SK-N-DZ (cell line): ENCODE results near the gene TMC3.

ENCODE experiments used
- DNase-seq: peaks from one replicate; pipeline ENCODE4 v3.0.0-alpha.2; 2015; ENCODE audit warnings: low spot score

TMC3 gene

DNA sequence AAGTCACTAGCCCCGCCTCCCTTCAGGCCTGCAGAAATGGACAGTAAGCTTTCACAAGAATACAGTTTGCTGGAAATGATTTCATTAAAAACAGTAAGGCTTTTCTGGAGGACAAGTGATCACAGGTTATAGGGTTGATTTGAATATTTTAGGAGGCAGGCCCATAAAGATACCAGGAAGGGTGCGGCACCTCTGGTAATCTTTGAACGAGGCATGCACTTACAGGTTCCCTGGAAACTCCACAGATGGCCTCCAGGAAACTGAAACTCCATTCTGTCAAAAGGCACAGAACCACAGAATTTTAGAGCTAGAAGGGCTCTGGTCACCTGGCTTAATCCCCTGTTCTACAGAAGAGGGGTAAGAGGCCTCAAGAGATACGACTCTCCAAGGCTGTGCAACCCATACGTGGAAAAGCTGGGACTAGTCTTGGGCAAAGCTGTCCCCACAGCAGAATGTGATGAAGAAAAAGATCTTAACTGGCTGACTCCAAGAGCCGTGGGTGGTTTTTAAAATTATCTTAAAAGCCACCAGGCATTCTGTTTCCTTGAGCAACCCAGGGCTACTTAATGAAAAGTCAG, 51.2 kb downstream of the TMC3 start:
- no peak for DNase-seq

DNA sequence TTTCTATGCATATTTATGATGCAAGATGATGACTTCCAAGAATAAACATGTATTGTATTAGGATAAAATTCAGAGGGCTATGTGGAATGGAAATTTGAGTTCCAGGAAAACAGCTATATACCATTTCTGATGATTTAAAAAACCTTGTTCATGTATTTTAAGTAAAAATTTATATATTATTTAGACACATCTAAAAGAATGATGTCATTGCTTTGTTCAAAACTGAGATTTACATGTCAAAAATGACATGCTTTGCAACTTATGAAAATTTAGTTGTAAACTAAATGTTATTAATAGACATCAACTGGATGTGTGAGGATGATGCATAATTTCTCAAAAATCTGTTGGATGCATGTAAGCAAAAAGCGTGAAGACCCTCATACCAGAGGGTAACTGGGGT, 52.3 kb downstream of the TMC3 start:
- no peak for DNase-seq

DNA sequence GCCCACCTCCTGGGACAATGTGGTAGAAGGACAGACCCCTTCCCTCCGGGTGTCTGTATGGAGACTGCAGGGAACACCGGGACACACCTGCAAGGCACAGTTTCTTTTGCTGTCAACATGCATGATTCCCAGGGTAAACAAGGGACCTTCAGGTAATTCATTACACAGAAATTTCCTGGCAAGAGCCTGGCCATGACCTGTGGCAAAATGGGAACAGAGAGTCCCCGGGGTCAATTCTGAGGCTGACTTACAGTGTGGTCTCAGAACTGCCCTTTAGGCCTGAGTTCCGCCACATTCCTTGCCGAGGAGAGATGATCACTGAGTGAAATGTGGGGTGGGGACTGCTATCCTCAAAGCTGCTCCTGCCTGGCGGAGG, 56.4 kb downstream of the TMC3 start:
- DNase-seq, result no peak

DNA sequence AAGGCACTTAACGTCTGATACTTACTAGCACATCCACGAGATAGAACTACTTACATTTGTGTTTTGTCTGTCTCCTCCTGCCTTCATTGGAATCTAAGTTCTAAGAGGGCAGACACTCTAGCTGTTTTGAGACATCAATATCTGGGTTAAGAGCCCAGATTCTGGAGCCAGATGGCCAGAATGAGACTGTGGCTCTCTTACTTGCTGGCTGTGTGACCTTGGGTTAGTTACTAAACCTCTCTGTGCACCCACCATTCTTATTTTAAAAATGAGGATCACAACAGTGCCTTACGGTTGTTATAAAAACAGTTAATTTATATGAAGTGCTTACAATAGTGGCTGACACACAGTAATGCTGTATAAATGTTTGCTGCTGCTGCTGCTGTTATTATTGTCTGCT, 57.7 kb downstream of the TMC3 start:
- DNase-seq, result no peak

DNA sequence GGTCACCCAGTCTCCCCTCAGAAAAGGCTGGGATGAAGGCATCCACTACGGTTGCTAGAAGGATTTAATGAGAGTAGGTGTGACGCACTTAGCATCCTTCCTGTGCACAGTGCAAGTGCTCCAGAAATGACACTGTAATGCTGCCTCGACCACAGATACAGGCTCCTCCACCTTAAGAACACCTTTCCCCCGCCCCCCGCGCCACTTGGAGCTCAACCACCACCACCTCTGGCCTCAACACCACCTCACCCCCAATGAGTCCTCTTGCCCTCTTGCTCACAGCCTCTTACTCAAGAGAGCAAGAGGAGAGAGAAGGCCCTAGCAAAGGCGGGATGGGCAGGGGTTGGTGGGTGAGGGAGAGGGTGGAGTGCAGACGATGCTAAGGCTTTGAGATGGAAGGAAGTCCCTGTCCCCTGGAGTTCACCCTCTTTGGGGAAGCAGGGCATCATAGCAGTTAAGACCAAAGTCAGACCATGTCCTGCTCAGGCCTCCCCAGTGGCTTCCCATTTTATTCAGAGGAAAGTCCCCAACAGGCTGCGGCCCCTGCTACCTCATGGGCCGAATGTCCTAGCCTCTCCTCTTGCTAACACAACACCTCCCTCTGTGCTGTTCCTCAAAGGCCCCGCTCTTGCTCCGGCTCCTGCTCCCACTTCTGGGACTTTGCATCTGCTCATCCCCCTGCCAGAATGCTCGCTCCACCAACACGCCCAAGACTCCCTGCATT, 58.4 kb downstream of the TMC3 start:
- DNase-seq, result no peak

DNA sequence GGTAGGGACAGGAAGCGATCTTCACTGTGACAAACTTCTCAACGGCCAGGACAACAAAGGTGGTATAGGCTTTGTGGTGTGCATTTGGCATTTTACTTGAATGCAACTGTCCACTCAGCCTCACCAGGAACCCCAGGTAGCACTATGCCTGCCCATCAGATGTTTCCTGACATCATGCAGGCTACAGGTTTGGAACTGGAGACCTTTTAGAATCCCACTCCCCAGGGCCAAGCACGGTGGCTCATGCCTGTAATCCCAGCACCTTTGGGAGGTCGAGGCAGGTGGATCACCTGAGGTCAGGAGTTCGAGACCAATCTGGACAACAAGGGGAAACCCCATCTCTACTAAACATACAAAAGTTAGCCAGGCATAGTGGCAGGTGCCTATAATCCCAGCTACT, 59.6 kb downstream of the TMC3 start:
- no peak for DNase-seq

DNA sequence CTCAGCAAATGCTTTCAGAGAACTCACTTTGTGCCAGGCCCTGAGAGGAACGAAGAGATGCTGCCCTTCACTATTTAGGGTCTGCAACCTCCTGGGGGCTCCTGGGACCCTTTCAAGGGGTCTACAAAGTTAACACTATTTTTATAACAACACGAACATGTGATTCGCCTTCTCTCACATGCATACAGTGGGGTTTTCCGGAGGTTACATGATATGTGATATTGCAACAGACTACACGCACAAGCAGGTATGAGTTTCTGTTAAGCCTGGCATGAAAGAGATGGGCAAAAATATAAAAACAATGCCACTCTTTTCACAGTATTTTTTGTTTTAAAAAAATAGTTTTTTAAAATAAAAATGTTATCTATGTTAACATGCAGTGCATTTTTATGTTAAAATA, 60.3 kb downstream of the TMC3 start:
- DNase-seq, result no peak

DNA sequence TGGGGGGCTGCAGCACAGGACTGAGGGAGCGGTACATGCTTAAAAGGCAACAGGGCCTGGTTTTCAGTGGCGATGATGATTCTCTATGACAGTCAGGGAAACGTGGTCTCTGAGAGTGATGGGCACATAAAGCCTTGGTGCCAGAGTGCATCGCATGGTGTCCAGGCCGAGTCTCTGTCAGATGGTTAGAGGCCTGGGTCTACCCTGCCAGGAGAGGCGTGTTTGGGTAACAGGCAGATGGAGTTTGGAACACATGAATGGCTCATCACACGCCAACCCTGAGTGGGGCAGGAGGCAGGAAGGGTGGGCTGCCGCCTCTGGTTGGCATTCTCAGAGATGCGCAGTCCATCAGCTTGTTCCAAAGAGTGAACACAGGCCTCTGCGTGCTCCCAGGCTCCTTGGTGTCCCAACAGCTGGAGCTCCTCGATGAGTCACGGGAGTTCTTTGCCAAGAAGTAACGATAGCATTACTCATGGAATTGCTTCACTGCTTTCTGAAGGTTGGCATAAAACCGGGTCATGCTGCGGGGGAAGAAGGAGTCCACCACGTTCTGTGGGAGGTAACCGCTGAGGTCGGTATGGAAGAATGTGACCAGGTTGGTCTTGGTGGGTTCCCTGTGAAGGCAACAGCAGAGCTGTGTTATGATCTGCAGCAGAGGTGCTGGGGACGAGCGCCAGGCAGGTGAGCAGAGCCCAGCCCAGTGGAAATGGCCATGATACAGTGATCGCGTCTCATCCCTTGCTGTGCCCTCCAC, 61.0 kb downstream of the TMC3 start:
- no peak for DNase-seq

DNA sequence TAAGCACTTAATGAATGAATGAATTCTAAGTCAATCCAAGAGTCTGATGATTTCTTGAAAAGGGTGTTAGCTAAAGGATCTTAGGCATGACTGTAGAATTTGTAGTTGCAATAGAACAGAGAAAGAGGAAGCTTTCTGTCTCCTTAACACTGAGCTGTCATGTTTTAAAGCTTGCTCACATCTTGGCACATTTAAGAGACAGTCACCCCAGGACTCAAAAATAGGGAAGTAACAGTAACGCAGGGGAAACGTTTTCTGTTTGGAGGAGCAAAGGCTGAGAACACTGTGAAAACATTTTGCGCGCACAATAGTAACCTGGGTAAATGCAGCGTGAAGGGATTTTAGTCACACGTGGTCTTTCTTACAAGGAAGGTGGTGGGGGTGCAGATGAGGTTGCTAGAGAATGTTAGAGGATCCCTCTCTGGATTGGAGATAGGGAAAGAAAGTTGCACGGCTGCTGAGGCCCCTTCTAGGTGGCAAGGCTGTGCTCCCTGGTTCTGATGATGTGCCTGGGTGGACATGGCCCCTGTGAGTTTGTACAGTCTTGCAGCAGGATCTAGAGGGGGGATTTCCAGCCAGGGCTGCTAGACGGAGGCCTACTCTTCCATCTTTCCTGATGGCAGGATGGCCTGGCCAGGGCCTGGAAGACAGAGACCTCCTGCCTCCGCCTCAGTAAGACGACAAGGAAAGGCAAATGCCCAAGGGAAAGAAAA, 62.1 kb downstream of the TMC3 start:
- no peak for DNase-seq

DNA sequence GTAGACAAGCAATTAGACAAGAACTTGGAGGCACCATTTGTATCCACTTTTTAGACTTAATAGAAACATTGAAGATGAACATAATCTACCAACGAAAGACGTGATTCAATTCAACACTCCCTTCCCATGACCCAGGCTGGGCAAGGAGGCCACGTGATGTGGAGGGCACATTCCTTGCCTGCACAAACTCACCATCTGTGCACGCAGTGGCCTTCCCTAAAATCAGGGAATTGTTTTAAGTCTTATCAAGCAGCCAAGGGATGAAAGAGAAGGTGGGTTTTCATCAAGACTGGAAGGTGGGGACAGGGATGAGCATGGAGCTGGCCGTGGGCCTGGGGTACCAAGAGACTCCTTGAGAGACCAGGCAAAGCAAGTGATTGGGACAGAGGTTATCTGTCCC, 63.5 kb downstream of the TMC3 start:
- DNase-seq, result no peak

DNA sequence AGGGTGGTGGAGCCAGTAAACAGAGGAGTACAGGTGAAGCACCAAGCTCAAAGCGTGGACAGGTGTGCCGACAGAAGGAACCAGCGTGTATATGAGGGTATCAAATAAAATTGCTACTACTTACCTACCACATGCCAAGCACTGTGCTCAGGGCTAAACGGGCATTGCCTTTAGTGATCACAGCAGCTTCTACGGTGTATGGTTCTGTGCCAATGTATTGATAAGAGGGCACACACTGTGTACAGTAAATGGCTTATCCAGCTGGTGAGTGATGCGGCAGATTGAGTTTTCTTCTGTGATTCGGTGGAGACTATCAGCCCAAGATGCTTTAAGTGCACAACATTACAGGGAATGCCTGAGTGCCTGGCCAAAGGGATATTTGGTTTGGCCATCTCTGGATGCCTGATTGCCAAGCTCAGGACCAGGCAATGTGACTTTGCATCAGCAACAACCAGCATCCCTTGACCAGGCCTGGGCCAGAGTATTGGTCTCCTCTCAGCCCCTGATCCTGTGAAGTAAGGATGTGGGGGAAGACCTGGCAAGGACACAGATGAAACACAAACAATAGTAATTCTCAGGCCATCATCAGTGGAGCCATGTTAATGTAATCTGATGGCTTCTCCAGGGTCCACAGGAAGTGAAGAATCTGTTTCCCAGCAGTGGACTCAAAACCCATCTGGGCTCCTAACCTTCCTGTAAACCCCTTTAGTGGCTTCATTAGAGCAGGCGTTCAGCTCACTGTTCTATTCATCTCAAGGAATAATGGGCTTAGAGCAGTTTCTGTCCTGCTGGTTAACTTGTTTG, 64.2 kb downstream of the TMC3 start:
- DNase-seq, result no peak

DNA sequence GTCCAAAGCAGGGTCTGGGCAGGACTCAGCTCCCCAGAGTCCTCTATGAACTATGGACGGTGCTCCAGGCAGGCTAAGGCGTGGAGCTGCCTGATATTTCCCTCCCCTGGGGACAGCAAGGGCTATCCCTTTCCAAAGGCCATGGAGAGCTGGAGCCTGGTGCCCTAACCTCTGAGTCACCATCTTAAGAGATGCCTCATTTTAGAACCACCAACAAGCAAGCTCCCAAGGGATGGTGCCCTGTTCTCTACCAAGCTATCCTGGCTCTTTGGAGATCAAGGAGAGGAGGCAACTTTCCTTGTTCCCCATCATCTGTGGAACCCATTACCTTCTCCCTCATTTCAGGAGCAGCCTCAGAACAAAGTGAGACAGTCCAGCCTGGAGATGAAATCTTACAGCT, 65.8 kb downstream of the TMC3 start:
- no peak for DNase-seq

DNA sequence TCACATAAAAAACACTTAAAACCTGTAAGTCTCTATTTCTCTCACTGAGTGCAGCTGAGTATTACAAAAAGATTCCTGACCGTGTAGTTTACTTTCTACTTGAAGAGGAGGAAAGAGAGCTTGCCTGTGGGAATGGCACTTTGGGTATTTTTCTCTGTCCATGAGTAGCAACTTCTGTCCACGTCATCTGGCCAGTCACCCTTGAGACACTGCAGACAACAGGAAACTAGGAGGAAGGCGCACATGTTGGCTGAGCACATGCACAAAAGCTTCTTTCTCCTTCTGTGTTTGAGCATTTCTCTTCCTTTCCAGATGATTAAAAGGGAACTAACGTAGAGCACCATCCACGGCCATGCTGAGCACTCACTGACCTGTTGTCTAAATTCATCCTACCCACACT, 69.8 kb downstream of the TMC3 start:
- no peak for DNase-seq

DNA sequence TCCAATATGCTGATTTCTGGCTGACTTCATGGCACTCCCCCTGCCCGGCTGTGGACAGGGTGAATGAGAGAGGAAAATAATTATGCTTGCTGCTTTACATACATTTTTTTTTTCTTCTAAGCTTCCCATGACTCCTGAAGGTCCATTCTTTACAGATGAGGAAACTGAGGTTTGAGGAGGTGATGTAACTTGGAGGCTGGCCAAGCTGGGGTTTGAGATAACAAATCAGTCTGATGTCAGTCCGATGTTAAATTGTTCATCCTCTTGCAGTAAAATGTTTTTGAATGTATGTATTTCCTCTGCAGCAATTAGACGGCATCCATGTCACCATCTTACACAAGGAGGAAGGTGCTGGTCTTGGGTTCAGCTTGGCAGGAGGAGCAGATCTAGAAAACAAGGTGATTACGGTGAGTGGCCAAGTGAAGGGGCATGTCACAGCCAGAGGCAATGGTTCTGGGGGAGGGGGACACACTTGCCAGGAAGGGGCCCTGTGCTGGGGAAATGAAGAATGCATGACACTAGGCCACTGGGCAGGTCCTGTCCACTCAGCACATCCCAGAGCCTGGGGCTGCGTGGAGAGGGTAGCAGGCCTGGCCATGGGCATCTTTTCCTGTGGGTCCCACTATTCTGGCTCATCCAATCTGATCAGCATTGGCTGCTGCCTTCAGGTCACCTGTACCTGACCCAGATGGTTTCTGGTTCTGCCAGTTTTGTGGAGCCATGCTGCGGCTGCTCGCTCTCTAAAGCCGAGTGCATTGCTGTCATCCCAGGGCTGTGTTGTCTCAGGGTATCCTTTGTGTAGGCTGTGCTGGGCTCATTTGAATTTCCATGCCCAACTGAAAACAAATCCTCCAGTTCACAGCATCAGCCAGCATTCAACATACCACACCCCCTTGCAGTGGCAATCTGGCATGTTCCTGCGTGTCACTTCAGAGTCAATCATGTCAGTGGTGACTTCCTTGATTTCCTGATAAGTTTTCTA, 70.5 kb downstream of the TMC3 start:
- no peak for DNase-seq

DNA sequence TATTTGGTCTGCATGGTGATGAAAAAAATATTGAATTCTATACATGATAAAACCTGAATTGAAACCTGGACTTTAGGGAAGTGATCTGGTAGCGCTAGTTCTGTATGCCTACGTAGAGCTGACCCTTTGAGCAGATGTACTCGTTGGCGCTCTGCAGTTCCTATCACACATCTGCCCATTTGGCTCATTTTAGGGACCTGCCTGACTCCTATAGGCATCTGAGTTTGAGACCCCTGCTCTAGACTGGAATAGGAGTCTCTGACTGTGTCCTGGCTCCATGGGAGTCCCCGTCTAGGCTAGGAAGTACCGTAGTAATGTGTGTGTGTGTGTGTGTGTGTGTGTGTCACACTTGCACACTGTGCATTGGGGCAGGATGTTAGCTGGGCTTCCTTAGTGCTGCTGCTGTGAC, 71.3 kb downstream of the TMC3 start:
- no peak for DNase-seq

DNA sequence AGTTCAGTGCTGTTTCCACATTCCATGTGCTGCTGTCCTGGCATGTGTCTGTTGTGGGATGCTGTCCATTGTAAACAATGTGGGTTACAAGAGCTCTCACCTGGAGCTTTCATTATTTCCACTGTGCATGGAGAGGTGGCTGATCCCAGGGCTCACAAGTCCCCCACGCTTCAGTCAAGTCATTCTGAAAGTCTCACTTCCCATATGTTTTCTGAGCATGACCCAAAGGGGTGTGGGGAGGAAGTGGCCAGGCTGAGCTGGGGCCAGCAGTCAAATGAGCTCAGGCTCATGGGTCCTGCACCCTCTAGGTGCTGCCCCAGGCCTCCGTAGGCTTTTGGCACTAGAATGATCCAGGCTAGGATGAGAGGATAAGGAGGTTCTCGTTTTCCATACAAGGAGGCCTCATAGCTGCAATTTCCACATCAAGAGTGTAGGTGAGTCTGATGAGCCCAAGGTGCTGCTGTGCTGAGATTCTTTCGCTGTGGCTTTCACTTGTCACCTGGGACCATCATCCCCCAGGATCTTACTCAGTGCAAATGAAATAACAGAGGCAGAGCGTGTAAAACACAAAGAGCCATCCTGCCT, 72.1 kb downstream of the TMC3 start:
- DNase-seq, result no peak

DNA sequence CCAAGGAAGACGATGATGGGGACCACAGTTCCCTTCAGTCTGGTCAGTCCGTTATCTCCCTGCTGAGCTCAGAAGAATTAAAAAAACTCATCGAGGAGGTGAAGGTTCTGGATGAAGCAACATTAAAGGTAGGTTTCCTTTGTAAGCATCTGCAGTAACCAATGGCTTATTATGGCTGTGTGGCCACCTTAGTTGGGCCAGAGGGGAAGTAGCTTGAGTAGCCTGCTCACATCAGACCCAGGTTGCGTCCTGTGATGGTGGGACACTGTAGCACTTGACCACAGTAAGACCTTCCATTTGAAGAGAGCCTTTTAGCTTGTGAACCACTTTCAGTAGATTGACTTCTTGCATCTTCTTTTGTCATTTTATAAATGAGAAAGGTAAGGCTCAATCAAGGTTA, 72.6 kb downstream of the TMC3 start:
- DNase-seq, result no peak

DNA sequence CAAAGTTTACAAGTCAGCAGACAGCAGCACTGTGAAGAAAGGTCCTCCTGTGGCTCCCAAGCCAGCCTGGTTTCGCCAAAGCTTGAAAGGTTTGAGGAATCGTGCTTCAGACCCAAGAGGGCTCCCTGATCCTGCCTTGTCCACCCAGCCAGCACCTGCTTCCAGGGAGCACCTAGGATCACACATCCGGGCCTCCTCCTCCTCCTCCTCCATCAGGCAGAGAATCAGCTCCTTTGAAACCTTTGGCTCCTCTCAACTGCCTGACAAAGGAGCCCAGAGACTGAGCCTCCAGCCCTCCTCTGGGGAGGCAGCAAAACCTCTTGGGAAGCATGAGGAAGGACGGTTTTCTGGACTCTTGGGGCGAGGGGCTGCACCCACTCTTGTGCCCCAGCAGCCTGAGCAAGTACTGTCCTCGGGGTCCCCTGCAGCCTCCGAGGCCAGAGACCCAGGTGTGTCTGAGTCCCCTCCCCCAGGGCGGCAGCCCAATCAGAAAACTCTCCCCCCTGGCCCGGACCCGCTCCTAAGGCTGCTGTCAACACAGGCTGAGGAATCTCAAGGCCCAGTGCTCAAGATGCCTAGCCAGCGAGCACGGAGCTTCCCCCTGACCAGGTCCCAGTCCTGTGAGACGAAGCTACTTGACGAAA, 74.3 kb downstream of the TMC3 start:
- DNase-seq, result no peak

DNA sequence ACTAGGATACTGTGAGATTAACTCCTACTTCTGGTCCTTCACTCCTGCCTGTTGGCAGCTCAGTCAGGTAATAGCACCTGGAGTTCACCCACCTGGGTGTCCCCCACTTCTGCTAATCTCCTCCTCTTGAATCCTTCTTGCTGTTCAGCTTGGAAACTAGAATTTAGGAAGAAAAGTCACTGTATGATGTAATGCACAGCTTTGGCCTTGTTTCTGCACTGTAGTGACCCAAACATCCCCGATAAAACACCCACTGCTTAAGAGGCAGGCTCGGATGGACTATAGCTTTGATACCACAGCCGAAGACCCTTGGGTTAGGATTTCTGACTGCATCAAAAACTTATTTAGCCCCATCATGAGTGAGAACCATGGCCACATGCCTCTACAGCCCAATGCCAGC, 74.9 kb downstream of the TMC3 start:
- no peak for DNase-seq

DNA sequence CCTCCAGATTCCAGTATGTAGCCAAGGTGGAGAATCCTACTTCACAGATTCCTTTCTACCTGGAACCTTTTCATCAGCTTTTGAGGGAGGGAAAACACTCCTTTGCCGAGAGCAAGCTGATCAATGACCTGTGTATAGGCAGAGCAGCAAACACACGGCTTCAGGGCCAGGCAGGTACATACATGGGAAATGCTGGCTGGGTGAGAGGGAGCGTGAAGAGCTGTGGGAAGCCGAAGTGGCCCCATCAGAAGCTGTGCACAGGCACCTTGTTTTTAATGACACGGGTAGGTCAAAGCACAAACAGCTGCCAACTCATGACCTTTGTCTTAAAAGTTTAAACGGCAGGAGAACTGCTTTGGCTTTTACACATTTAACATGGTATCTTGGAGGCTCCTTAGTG, 75.4 kb downstream of the TMC3 start:
- no peak for DNase-seq
